ENCODE measurements around the gene NDFIP2.
A peak's percentile ranks its signal among the peaks of the same experiment; 100 is the strongest.

Gene NDFIP2

GRCh38 chr13:79462895-79463294, 18.1 kb upstream of the NDFIP2 start:
- DNase-seq, result no peak

GRCh38 chr13:79463604-79464003, 17.4 kb upstream of the NDFIP2 start:
- DNase-seq, result no peak

DNA sequence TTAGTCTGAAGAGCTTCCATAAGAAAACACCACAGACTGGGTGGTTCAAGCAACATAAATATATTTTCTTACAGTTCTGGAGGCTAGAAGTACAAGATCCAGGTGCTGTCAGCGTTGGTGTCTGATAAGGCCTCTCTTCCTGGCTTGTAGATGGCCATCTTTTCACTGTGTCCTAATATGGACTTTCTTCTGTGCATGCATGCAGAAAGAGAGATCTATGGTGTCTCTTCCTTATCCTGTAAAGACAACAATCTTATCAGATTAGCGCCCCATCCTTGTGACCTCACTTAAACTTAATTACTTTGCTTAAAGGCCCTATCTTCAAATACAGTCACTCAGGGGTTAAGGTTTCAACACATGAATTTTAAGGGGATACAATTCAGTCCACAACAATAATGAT, 14.1 kb upstream of the NDFIP2 start:
- no peak for DNase-seq

- DNase-seq, result no peak
These were observed 12.6 kb upstream of the NDFIP2 start for GRCh38 chr13:79468402-79468801.

DNA sequence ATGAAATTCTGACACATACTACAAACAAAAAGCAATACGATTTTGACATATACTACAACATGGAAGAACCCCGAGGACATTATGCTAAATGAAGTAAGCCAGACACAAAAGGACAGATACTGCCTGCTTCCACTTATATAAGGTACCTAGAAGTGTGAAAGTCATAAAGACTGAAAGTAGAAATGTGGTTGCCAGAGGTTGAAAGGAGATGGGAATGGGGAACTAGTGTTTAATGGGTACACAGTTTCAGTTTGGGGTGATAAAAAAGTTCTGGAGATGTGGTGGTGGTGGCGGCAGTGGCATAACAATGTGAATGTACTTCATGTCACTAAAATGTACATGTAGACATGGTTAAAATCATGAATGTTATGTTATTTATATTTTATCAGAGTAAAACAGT, 12.1 kb upstream of the NDFIP2 start:
- no peak for DNase-seq

DNA sequence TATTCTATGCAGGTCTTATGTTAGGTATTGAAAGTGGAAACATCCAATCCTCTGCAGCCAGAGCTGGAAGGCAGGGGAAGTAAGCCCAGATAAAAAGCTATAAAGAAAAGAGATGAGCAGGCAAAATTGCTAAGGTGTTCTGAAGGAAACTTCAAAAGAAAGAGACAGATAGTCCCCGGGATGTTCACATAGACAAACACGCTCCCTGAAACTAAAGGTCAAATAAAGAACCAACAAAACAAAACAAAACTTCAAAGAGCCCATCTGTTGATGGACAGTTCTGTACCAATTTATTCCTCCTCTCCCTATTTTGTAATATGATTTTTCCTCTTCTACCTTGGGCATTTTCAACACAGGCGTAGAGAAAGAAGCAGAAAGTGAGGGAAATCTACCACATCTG, 11.3 kb upstream of the NDFIP2 start:
- DNase-seq, result no peak

- DNase-seq, result no peak
These were observed 10.3 kb upstream of the NDFIP2 start for GRCh38 chr13:79470666-79471065.

DNA sequence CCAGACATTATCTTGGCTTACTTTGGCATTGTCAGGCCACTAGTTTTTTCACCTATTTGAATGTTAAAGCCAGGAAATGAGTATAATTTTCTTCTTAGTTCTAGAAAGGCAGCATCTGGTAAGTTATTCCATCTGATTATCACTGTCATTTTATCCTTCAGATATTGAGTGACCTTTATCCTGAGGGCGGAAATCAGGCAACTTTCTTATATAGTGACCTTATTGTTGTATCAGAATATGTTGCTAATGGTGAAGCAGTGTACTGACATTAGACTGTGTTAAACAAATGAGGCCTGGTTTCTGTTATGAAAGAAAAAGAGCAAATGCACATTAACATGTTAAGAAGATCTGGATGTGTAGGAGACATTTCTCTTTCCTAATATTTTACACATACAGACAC, 5.4 kb upstream of the NDFIP2 start:
- DNase-seq, result no peak

GRCh38 chr13:79477968-79478367, 3.0 kb upstream of the NDFIP2 start:
- DNase-seq, result no peak

- DNase-seq, result no peak
These were observed 1.1 kb upstream of the NDFIP2 start for GRCh38 chr13:79479882-79480281.

DNA sequence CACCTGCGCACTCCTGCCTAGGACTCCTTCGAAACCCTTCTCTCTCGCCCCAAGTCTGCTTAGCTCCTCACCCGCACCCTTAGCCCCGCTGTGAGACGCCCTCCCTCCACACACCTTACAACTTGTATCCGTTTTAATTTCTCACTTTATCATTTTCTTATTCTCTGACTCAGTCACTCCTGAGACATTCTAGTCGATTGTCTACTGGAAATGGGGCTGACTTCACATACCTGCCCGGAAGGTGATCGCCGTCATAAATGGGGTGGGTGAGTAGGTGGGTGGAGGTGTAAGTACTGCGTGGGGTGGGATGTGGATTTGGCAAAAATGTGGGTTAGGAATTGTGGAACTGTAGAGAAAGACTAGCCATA, 714 bp downstream of the NDFIP2 start:
- peak in 1 of 3 experiments; percentile 54 for DNase-seq

GRCh38 chr13:79482281-79482970, 1.5 kb downstream of the NDFIP2 start:
- DNase-seq, result peak in 1 of 3 experiments; percentile 30

DNA sequence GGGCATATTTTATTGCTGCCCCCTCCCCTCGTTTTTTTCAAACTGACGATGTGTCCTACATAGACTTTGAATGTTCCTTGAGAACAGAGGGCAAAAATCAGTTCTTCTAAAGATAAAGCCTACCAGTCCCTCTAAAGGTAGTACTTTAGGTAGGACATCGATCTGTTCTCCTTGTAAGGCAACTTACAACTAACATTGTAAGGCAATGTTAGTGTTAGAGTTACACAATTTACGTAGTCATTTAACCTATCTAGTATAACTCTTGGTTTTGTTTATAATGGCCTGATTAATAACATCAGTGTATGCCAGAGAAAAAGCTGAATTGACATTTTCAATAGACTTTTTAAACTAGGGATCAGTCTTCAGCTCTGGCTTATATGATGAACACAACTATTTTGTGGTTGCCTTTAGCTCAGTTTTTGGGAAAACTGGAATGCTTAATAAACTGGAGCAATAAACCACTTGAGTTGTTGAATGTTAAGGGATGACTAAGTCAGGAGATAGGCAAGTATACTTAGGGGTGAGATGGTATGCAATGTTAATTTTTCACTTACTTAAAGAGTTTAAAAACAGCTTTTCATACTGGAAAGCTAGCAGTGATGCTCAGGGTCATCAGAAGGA, 2.2 kb downstream of the NDFIP2 start:
- no peak for DNase-seq

GRCh38 chr13:79485014-79485811, 4.3 kb downstream of the NDFIP2 start:
- no peak for DNase-seq

DNA sequence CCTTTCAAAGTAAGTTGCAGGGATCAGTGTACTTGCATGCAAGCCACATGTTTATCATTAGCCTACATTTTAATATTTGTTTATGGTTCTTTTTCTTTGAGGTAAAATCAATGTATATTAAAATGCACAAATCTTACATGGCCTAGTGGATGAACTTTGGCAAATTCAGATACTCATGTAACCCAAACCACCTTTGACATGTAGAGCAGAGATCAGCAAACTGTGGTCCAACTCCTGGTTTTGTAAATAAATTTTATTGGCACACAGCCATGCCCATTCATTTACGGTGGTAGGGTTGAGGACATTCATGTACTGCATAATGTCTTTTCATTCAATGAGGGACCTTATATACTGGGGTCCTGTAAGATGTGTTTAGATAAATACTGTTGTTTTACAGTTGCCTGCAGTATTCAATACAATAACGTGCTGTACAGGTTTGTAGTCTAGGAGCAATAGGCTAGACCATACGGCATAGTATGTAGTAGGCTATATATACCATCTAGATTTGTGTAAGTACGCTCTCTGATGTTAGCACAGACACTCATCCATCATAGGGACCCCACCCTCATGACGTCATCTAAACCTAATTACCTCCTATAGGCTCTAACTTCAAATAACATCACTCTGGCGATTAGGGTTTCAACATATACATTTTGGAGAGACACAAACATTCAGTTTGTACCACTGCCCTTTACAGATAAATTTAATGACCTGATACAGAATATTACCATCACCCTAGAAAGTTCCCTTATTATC, 5.7 kb downstream of the NDFIP2 start:
- DNase-seq, result no peak

GRCh38 chr13:79490326-79490725, 9.4 kb downstream of the NDFIP2 start:
- DNase-seq, result no peak

DNA sequence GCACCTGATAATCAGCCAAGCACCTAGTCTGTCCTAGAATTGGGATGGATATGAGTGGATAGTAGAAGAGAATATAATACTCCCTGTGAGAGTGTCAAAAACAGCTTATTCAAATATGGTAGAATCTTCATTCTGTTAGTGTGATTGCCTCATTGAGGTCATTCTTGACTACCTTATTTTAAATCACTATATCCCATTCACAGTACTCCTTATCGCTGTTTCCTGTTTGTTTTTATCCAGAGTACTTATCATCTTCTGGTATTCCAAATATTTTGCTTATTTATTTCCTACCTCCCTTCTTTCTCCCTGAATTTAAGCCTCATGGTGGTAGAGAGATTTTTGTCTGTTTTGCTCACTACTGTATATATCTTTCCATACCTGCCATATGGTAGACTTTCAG, 9.9 kb downstream of the NDFIP2 start:
- DNase-seq, result no peak

DNA sequence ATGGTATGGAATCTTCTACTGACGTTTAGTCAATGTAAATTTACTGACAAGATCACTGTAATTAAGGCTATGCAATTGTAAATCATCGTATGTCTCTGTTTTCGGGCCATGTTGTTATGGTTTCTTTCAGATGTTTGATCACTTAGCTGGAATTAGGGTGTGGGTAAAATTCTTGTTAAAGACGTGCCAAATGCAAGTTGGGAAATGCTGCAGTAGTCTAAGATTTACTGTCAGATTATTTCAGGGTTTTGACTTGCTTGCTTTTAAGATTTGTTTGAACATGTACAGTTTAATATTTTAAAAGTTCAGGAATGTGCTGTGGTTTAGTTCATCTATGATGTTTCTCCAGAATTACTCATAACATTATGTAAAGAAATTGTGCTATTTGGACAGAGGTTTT, 10.8 kb downstream of the NDFIP2 start:
- DNase-seq, result no peak

DNA sequence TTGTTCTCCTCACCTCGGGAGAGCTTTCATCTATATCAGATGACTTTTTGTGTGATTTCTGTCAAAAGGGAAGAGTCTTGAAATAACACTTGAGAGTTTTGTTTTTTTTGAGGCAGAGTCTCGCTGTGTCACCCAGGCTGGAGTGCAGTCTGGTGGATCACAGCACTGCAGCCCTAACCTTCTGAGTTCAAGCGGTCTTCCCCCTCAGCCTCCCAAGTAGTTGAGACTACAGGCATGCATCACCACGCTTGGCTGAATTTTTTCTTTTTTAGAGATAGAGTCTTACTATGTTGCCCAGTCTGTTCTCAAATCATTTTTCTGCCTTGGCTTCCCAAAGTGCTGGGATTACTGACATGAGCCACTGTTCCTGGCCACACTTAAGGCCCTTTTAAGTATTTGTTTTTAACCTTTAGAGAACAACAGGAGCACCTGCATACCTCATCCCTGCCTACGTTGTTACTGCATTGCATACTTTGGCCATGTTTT, 11.4 kb downstream of the NDFIP2 start:
- DNase-seq, result no peak

DNA sequence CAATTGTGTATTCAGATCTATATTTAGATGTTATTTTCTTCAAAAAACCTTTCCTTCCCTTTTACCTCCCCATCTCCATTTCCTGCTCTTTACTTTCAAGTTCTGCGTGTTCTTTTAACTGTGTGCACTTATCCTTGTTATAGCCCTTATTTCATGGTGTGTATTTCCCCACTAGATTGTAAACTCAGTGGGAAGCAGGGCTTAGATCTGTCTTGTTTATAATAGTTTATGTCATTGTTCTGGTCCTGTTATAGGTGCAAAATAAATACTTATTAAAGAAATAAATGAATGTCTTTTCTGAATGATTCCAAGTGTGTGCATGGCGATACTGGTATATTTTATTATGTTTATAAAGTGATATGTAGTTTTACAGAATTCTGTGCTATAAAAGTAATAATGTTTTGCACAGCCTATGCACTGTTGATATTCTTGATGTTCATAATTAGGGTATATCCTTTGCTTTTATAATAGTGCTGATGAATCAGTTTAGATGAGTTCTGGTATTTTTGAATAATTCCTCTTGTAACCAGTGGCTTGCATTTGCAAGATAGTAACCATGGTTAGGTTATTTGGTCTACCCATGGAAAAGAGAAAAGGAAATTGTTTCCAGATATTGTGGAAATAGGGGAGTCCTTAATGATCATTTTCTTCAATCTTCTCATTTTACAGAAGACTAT, 12.1 kb downstream of the NDFIP2 start:
- DNase-seq, result no peak

- no peak for DNase-seq
These were observed 15.2 kb downstream of the NDFIP2 start for GRCh38 chr13:79496188-79496587.

DNA sequence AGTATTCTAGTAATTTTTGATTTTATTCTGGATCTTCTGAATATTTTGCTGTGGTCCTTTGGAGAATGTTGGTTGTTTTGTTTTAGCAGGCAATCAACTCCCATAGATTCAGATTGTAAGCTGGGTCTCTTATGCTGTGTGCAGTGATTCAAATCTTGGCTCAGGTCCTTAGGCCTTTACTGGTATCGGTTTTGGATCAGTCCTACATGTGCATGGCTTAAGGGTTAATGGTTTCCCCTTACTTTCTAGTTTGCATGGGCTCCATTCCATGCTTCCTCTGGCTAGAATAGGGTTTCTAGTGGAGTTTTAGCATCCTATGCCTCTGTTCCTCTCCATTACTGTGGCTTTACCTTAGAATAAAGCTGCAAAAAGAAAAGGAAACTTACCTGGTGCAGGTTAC, 16.1 kb downstream of the NDFIP2 start:
- DNase-seq, result no peak

GRCh38 chr13:79497852-79498251, 16.9 kb downstream of the NDFIP2 start:
- no peak for DNase-seq

Data from NCI-H1417 (cell line).